ENCODE results near the gene CTDSPL.
"Not testable (repeated sequence)": the region's sequence is repeated elsewhere in the genome, so short reads cannot be mapped to it uniquely, and the experiment has no call there.

The CTDSPL gene

DNA sequence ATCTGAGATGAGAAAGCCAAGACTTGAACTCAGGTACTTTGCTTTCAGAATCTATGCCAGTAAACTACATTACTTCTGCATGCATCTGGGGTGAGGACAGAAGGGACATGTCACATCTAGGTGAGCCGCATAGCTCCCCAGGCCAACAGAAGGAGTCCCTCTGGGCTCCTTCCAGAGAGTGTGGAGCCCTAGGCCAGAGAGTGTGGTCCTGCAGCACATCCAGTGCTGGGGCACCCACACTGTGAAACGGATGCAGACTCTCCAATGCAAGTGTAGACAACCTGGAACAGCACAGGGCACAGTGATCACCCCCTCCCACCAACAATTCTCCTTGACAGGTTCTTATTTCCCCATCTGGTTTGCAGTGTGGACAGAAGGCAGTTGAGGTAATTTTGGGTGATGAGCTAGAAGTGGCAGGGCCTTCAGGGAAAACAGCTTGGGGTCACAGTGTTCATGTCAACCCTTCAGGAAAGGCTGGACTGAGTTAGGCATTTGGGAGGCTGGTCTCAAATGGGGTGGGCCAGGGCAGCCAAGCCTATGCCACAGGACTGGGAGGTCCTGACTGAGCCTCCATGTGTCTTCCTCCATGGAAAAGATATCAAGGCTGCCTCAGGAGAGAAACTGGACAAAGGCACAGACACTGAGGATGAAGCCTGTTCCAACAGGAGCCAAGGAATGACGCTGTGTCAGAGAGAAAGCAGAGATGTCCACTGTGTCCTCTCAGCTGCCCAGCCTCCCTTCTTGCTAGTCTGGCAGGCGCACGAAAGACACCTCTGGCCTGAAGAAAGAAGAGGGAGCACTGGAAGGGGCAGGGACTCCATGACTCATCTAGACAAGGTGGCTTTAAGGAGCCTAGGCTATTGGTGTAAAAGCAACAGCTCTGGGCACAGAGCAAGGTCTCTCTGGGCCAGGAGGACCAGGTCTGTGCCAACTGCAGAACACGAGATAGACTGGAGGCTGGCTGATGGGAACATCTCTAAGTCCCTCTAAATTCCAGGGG, 166.1 kb downstream of the CTDSPL start:
- DNase-seq = no peak

DNA sequence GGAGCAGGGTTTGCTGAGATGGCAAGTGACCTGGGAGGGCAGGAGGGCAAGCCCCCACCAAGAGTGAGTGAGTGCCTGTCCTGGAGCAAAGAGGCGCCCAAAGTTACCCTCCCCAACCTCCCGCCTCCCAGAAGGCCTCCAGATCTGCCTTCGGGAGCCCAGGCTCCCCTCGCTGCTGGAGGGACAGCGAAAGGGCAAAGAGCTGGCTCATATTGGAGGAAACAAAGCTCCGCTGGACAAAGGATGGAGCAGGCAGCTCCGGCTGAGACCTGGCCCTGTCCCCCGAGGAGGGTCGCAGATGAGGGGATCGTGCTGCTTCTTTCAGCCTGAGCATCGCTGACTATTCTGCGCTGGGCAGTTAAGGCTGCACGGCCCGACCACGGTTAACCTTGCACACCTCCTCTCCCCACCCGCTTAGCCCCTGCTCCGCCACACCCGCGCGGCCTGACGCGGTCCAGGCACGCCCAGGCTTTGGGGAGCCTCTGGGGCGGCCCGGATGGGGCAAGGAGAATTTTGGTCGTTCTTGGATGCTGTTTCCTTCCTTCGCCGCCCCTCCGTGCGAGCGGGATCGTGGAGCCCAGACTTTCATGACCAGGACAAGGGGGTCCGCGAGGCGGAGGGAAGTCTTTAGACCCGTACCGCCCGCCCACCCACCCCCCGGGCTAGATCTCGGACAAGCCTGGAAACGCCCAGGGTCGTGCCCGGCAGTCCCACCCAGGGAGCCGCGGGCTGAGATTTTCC, 167.1 kb downstream of the CTDSPL start:
- DNase-seq = no peak

DNA sequence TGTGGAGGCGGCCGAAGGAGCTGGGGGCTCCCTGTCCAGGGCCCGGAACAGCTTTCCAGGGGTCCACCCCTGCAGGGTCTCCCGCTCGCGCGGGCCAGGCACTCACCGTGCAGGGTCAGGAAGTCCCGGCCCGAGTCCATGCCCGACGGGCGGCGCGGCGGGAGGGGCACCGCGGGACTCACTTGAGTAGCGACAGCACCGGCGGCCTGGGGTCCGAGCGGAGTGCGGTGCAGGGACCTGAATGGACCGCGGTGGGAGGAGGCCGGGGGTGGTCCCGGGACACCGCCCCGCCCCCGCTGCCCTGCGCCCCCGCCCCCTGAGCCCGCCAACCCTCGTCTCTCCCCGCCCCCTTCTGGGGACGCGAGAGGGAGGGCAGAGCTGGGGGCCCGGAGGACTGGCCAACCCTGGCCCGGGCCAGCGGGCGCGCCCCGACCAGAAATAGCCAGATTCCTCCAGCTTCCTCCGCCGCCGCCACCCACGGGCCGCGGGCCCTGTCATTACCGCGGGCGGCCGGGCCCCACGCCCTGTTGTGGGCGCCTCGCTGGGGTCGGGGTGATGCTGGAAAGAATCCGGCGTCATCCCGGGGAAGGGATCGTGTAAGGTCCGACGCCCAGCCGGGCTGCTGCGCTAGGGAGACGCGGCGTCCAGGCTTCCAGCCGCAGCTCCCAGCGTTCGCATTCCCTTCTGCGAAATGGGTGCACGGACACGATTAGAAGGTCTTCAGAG, 167.9 kb downstream of the CTDSPL start, which contains the start of gene PLCD1:
Gene PLCD1 (minus strand): TSS at position 243 of the 726 bp plus-strand sequence. CDS start 103 bp downstream, at position 140.
- DNase-seq = no peak

DNA sequence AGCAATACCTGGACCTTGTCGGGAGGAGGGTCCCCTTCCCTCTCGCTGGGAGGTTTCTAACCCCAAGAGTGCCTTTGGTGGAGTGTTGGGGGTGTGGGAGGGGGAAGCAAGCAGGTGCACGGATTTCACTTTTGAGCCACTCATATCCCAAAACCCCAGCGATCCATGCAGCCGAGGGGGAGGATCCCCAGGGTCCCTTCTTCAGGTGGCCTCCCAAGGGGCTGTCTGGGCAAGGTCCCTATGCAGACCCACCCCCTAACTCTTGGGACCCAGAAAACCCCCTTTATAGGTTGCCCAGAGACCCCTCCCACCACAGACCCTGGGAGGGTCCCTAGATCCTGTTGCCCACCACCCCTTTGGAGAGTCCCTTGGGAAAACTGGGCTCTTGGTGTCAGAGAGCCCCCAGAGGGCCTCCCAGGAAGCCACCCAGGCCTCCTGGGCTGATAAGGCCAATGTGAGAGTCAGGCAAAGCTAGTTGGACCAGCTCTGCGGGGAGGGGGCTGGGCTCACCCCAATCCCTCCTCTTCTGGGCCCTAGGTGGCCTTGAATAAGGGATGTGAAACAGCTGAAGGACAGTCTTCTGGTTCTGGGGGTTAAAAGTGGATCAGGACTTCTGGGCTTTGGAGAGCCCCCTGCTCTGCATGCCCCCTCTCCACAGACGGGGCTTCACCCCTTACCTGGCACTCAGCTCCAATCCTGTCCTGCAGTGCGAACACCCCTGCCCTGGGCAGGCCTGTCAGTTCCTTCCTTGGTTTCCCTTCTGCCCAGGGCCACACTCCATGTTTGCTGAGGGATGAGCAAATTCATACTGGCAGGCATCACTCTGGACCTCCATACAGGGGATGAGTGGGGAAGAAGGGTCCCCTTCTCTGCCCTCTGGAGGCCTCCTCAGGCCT, 168.7 kb downstream of the CTDSPL start:
- no peak for DNase-seq

DNA sequence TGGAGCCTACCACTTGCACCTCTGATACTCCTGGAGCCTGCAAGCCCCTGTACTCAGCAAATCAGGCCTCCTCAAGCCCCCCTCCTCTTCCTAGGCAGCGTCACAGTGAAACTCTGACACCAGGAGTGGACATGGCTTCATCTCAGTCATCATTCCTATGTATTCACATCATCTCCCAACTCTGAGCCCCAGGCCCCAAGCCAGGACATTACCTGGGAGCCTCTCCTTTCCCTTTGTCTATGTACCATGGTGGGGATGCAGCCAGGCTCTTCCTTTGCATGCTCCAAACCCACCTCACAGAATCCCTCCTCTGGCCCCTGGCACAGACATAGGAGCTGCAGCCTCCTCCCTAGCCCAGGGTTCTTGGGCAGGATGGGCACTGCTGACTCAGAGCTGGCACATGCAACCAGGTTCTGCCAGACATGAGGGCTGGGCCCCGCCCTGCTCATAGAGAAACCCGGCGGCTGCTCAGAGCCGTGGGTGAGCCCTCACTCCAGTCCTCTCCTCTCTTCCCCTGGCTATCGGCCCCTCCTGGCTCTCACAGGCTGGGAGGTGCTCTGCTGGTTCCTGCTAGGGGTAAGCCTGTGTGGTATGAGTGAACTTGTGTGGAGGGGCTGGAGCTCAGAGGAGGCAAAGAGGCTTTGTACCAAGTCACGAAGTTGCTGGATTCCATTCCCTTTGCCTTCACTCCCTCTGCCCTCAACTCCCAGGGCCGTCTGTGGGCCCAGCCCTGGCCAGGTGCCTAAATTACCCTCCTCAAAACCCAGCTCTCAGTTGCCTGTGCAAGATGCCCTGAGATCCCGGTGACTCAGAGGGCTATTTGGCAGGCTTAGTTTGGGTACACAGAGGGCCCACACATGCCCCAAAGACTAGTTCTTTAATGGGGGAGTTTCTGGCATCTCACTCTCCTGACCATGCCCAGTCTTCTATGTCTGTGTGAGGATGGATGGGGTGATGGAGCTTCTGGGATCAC, 169.6 kb downstream of the CTDSPL start:
- no peak for DNase-seq

DNA sequence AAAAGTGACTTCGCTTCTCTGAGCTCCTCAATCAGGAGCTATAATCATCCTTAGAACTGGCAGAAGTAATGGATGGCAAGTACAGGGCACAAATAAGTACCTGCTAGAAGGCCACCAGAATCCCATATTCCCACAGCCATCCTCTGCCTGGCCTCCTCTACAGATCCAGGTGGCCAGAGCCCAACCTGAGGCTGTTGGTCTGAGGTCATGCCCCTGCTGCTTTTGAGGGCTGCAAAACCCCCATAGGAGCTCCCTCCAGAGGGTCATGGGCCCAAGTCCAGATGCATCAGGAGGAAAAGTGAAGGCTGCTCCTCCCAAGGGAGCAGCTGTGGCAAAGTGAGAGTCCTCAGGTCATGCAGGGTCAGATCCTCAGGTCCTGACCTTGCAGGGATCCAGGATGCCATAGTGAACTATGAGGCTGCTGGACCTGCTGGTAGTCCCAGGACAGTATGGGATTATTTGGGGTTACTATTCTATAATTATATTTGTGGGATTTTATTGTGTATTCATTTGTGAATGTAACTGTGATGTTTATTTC, 170.7 kb downstream of the CTDSPL start:
- no peak for DNase-seq

DNA sequence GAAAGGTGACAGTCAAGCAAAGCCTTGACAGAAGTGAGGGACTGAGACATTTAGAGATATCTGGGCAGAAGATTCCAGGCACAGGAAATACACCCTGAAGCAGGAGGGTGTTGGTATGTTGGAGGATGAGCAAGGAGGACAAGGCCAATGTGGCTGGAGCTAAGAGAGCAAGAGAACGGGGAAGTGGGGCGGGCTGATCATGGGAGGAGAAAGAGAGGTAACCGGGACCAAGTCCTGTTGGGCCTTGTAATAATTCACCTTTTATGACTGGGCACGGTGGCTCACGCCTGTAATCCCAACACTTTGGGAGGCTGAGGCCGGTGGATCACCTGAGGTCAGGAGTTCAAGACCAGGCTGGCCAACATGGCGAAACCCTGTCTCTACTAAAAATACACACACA, 171.9 kb downstream of the CTDSPL start:
- DNase-seq = not testable (repeated sequence)

Measured in NCI-H1105 (cell line).